H1 (cell line): ENCODE measurements around the gene ERVFRD-1. TPM values are rescaled to one million over a fixed set of nuclear protein-coding genes. Genes with fewer than 3 reads are reported as not detected.

Source experiments
- BCL11A ChIP-seq, 2 experiments: IDR thresholded peaks; one replicate each; pipeline ENCODE4 v1.6.1; 2011; ENCODE audit warnings: low read depth in 2 of 2, low read length in 2 of 2, mild to moderate bottlenecking in 2 of 2
- EP300 ChIP-seq, 2 experiments: IDR thresholded peaks; 1 replicate in 1 of 2; 2 replicates in 1 of 2; pipeline ENCODE4 v1.6.1; 2011 to 2012; ENCODE audit warnings: low read depth in 2 of 2, low read length in 2 of 2, mild to moderate bottlenecking in 2 of 2, borderline replicate concordance in 1 of 2, inconsistent platforms in 1 of 2, moderate library complexity in 1 of 2
- GTF2F1 ChIP-seq: IDR thresholded peaks from 2 replicates; pipeline ENCODE4 v1.6.1; 2012; ENCODE audit warnings: low read depth, low read length, improper control_type of control experiment, borderline replicate concordance
- PHF8 ChIP-seq: fragments of 200-600 bp; sonication (generic); conservative IDR thresholded peaks from 2 replicates; pipeline ENCODE4 v1.7.1; 2012; ENCODE audit warnings: low read depth, mild to moderate bottlenecking, inconsistent platforms, low read length, moderate library complexity
- polyA plus RNA-seq, 7 experiments: library from polyadenylated mRNA; depleted of rRNA in 3 of 7; stranded (reverse) in 5 of 7; unstranded in 2 of 7; fragments of >200 nt in 5 of 7; fragments of 200-250 nt in 2 of 7; gene quantifications; 1 replicate in 5 of 7; 2 replicates in 1 of 7; 4 replicates in 1 of 7; pipeline versions ENCODE4 v1.2.1 to v1.2.3, GENCODE V29; 2011 to 2013; ENCODE audit warnings: missing spikeins in 2 of 7, mixed read lengths in 2 of 7
- total RNA-seq: library from RNA; stranded (reverse); fragmentation: NEBNext Ultra II Directional; extraction: Animal tissue kit (Norgen Biotek cat#: 25700); gene quantifications from 2 replicates; pipeline ENCODE4 v1.2.1, GENCODE V29; 2021

Gene ERVFRD-1
- total and polyA plus RNA-seq, 2 of the 8 experiments (the other 6 are each of a cell fraction or from before 2014, with no cell fraction given): not detected

DNA sequence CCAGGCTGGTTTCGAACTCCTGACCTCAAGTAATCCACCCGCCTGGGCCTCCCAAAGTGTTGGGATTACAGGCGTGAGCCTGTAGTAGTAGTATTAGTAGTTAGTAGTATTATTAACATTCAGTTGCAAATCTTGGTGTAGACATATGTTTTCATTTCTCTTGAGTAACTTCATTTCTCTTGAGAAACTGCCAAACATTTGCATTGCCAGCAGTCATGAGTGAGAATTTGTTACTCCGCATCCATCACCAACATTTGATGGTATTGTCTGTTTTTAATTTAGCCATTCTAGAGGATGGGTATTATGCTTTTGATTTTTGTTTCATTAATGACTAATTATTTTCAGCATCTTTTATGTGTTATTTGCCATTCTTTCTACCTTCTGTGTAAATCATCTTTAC, 1.5 kb upstream of the ERVFRD-1 start (continued):
- TF ChIP-seq GTF2F1 (no peak), EP300 (IDR thresholded peaks at IDR 0.05; ENCODE audit: borderline replicate concordance in 1 of 2, low read depth in 2 of 2, low read length in 2 of 2) (no peak), PHF8 (no peak), BCL11A (IDR thresholded peaks at IDR 0.05; ENCODE audit: low read depth in 2 of 2, low read length in 2 of 2) (no peak)
